22Rv1 (cell line): ENCODE results near the gene CNTNAP2.

Experiments
- CTCF ChIP-seq: fragments of 450-650 bp; IDR thresholded peaks from 2 replicates; pipeline ENCODE4 v1.5.1; 2017; ENCODE audit warnings: mild to moderate bottlenecking
- ZFX ChIP-seq: fragments of 450-650 bp; IDR thresholded peaks from 2 replicates; pipeline ENCODE4 v1.6.1; 2017; ENCODE audit warnings: antibody characterized with exemption, borderline replicate concordance

GRCh38 chr7:148021507-148022045 is 1905.0 kb downstream of the CNTNAP2 start:
- TF ChIP-seq CTCF (no peak), ZFX (no peak)
